Adrenal gland (tissue), 5 donors: Measurements from ENCODE around the gene LIPC.

Experiments used
- CTCF ChIP-seq, 6 experiments: fragments of 450-650 bp in 4 of 6; fragments of 200-600 bp in 2 of 6; sonication (generic) in 1 of 6; IDR thresholded peaks; 1 replicate in 5 of 6; 2 replicates in 1 of 6; pipeline versions ENCODE4 v1.5.1 to v1.8.0; 2016 to 2021; ENCODE audit warnings: antibody characterized with exemption in 6 of 6, mild to moderate bottlenecking in 2 of 6, moderate library complexity in 1 of 6
- POLR2A ChIP-seq, 2 donors: fragments of 450-650 bp; IDR thresholded peaks; one replicate each; pipeline ENCODE4 v1.6.1; 2017; ENCODE audit warnings: antibody characterized with exemption in 2 of 2, mild to moderate bottlenecking in 2 of 2, moderate library complexity in 1 of 2
- donor health status: DM: no; HTN: no; CAD: no.

GRCh38 chr15:58459045-58459444 lies 27.3 kb downstream of the LIPC start:
- no peak for TF ChIP-seq CTCF (IDR thresholded peaks at IDR 0.05)
- no peak for TF ChIP-seq POLR2A (IDR thresholded peaks at IDR 0.05)
